HepG2 (cell line): Measurements from ENCODE around the gene FURIN. TPM values are rescaled to one million over a fixed set of nuclear protein-coding genes. Genes with fewer than 3 reads are reported as not detected.

Experiments
- ATAC-seq: fragments of 200-7000 bp; cut with Tn5 transposase; 3 replicates; pipeline ENCODE4 v1.9.1; 2020; ENCODE audit warnings: mild to moderate bottlenecking, moderate library complexity
- BruUV-seq: library from RNA; stranded (reverse); fragments of 400-500 nt; replicated peaks from 2 replicates; lab custom pipeline; 2021; lab: Mats Ljungman, UMichigan
- CTCF ChIA-PET: fragments of 300-600 bp; formaldehyde crosslinking; extraction: SDS; loops from one replicate; lab custom pipeline; 2021; ENCODE audit warnings: low total read pairs, inconsistent platforms, low intra/inter-chr PET ratio; lab: Yijun Ruan, JAX
- POLR2A ChIA-PET: fragments of 350-600 bp; sonication (Branson Sonifier 250); formaldehyde crosslinking; loops from one replicate; lab custom pipeline; 2020; ENCODE audit warnings: antibody characterized with exemption, inconsistent platforms; lab: Yijun Ruan, JAX
- DNase-seq: peaks from one replicate; pipeline ENCODE4 v3.0.0-alpha.2; 2015; ENCODE audit warnings: low spot score
- FAIRE-seq: peaks from 3 replicates; lab custom pipeline; 2011; peaks lifted over from hg19 to GRCh38; lab: Jason Lieb, UNC
- H2AFZ ChIP-seq: one replicate; pipeline ENCODE4 v1.6.1; 2011; ENCODE audit warnings: low read length, inconsistent platforms
- H3K27ac ChIP-seq: fragments of 300-600 bp; 3 replicates; pipeline ENCODE4 v1.8.0; 2011; ENCODE audit warnings: mixed run types, mild to moderate bottlenecking, mixed read lengths, low read length, inconsistent platforms; ENCODE audit not compliant: insufficient read depth; ENCODE audit errors: extremely low read length
- H3K27me3 ChIP-seq, 2 experiments: fragments of 200-600 bp in 1 of 2; 2 replicates in 1 of 2; 3 replicates in 1 of 2; pipeline versions ENCODE4 v1.6.0 to v1.8.0; 2011; ENCODE audit warnings: low read length in 2 of 2, mild to moderate bottlenecking in 2 of 2, moderate library complexity in 2 of 2, inconsistent platforms in 1 of 2; ENCODE audit not compliant: insufficient read depth in 2 of 2, control insufficient read depth in 1 of 2
- H3K36me3 ChIP-seq, 2 experiments: fragments of 200-600 bp in 1 of 2; replicated peaks in 1 of 2; 2 replicates in 1 of 2; 3 replicates in 1 of 2; pipeline versions ENCODE4 v1.5.1 to v1.8.0; 2011; ENCODE audit warnings: low read length in 2 of 2, inconsistent platforms in 1 of 2; ENCODE audit not compliant: insufficient read depth in 2 of 2, control insufficient read depth in 1 of 2
- H3K4me1 ChIP-seq: 2 replicates; pipeline ENCODE4 v1.5.1; 2012; ENCODE audit warnings: low read length, inconsistent platforms; ENCODE audit not compliant: insufficient read depth
- H3K4me2 ChIP-seq: 2 replicates; pipeline ENCODE4 v1.6.0; 2011; ENCODE audit warnings: low read depth, low read length, inconsistent platforms
- H3K4me3 ChIP-seq, 3 experiments: fragments of 200-600 bp in 1 of 3; sonication (generic), shearing (Covaris generic) in 1 of 3; replicated peaks in 1 of 3; 2 replicates each; pipeline ENCODE4 v1.5.1; 2011 to 2016; ENCODE audit warnings: low read length in 3 of 3, inconsistent platforms in 2 of 3, low read depth in 2 of 3, mild to moderate bottlenecking in 2 of 3, control low read depth in 1 of 3, mixed read lengths in 1 of 3; ENCODE audit not compliant: insufficient read depth in 1 of 3
- H3K79me2 ChIP-seq: one replicate; pipeline ENCODE4 v1.6.1; 2011; ENCODE audit warnings: low read length, inconsistent platforms; ENCODE audit not compliant: insufficient read depth
- H3K9ac ChIP-seq: 2 replicates; pipeline ENCODE4 v1.6.0; 2011; ENCODE audit warnings: mild to moderate bottlenecking, low read depth, low read length, inconsistent platforms; ENCODE audit not compliant: insufficient read depth
- H3K9me3 ChIP-seq: 2 replicates; pipeline ENCODE4 v1.5.1; 2012; ENCODE audit warnings: mild to moderate bottlenecking, low read length
- H4K20me1 ChIP-seq: 2 replicates; pipeline ENCODE4 v1.6.0; 2011; ENCODE audit warnings: inconsistent platforms, mild to moderate bottlenecking, low read length, moderate library complexity; ENCODE audit not compliant: insufficient read depth
- CEBPG ChIP-seq: IDR thresholded peaks from 2 replicates; pipeline ENCODE4 v1.6.1; 2016
- ELF3 ChIP-seq: IDR thresholded peaks from 2 replicates; pipeline ENCODE4 v1.6.1; 2016; ENCODE audit warnings: missing genetic modification reagents, missing compliant biosample characterization
- ETV5 ChIP-seq: IDR thresholded peaks from 2 replicates; pipeline ENCODE4 v1.6.1; 2018; ENCODE audit warnings: missing biosample characterization, missing genetic modification reagents, inconsistent platforms, borderline replicate concordance
- KLF6 ChIP-seq: IDR thresholded peaks from 2 replicates; pipeline ENCODE4 v1.8.0; 2016; ENCODE audit warnings: missing biosample characterization, missing genetic modification reagents
- RFX5 ChIP-seq: IDR thresholded peaks from 2 replicates; pipeline ENCODE4 v1.6.1; 2011; ENCODE audit warnings: low read depth, low read length, improper control_type of control experiment
- TGIF2 ChIP-seq: IDR thresholded peaks from 2 replicates; pipeline ENCODE4 v1.6.1; 2016; ENCODE audit warnings: control low read depth, missing compliant biosample characterization
- ZBTB21 ChIP-seq: sonication (generic); formaldehyde crosslinking; IDR thresholded peaks from 2 replicates; pipeline ENCODE4 v1.4.0; 2020; ENCODE audit warnings: missing genetic modification reagents
- ZNF382 ChIP-seq: sonication (generic); formaldehyde crosslinking; IDR thresholded peaks from 2 replicates; pipeline ENCODE4 v1.5.0; 2020; ENCODE audit warnings: missing genetic modification reagents, mild to moderate bottlenecking, borderline replicate concordance
- ZNF607 ChIP-seq: sonication (generic); formaldehyde crosslinking; IDR thresholded peaks from 2 replicates; pipeline ENCODE4 v1.5.1; 2020; ENCODE audit warnings: missing genetic modification reagents, mild to moderate bottlenecking, borderline replicate concordance
- ZNF704 ChIP-seq: sonication (generic); formaldehyde crosslinking; IDR thresholded peaks from 2 replicates; pipeline ENCODE4 v1.8.1; 2023; ENCODE audit warnings: mild to moderate bottlenecking, inconsistent platforms, moderate library complexity, missing genetic modification reagents, borderline replicate concordance
- WGBS: methylation state at CpG from one replicate; pipeline ENCODE4 v1.1.6; 2017; ENCODE audit warnings: low lambda C conversion rate; 5-methylcytosine and 5-hydroxymethylcytosine counted together
- in situ Hi-C: cut with HindIII; loops from 2 replicates; pipeline ENCODE4 v1.10.0; 2017; ENCODE audit warnings: low pct_unique_long_range_greater_than_20kb; ENCODE audit not compliant: extremely low pct_ligation_motif_present
- intact Hi-C: fragments of 100-400 bp; cut with micrococcal nuclease; formaldehyde crosslinking; loops from one replicate; pipeline ENCODE4 v1.10.0; 2022; ENCODE audit not compliant: unreplicated experiment
- polyA plus RNA-seq, 8 experiments: library from polyadenylated mRNA; depleted of rRNA in 3 of 8; stranded (reverse) in 7 of 8; unstranded in 1 of 8; fragments of >200 nt; fragmentation: Illumina TruSeq in 4 of 8; extraction: Trizol in 4 of 8; gene quantifications; 2 replicates each; pipeline versions ENCODE4 v1.2.1 to v1.2.3, GENCODE V29; 2011 to 2016; ENCODE audit warnings: low read depth in 4 of 8, missing spikeins in 1 of 8, mixed read lengths in 1 of 8; ENCODE audit not compliant: insufficient read depth in 1 of 8
- total RNA-seq, 5 experiments: library from RNA; depleted of rRNA; stranded (reverse); fragments of >200 nt; fragmentation: Illumina TruSeq; extraction: Trizol; gene quantifications; 2 replicates each; pipeline ENCODE4 v1.2.3, GENCODE V29; 2016; ENCODE audit warnings: low read depth in 1 of 5
- TF ChIP-seq, protein P1 (sequence below): sonication (generic); formaldehyde crosslinking; IDR thresholded peaks from 2 replicates; pipeline ENCODE4 v1.5.0; 2020; ENCODE audit warnings: mild to moderate bottlenecking, missing genetic modification reagents
- TF ChIP-seq, protein P2 (sequence below): sonication (generic); formaldehyde crosslinking; IDR thresholded peaks from 2 replicates; pipeline ENCODE4 v1.5.0; 2020; ENCODE audit warnings: missing genetic modification reagents
- TF ChIP-seq, protein P3 (sequence below), 2 experiments: fragments of 450-650 bp in 1 of 2; sonication (generic) in 1 of 2; formaldehyde crosslinking; IDR thresholded peaks; 2 replicates each; pipeline versions ENCODE4 v1.5.0 to v1.8.0; 2020 to 2022; ENCODE audit warnings: mild to moderate bottlenecking in 1 of 2, missing genetic modification reagents in 1 of 2

Gene FURIN
- total and polyA plus RNA-seq, 2 of the 13 experiments (the other 11 are each of a cell fraction or from before 2014, with no cell fraction given) = 15.2 to 17.4 TPM

- TF ChIP-seq, protein P1, sequence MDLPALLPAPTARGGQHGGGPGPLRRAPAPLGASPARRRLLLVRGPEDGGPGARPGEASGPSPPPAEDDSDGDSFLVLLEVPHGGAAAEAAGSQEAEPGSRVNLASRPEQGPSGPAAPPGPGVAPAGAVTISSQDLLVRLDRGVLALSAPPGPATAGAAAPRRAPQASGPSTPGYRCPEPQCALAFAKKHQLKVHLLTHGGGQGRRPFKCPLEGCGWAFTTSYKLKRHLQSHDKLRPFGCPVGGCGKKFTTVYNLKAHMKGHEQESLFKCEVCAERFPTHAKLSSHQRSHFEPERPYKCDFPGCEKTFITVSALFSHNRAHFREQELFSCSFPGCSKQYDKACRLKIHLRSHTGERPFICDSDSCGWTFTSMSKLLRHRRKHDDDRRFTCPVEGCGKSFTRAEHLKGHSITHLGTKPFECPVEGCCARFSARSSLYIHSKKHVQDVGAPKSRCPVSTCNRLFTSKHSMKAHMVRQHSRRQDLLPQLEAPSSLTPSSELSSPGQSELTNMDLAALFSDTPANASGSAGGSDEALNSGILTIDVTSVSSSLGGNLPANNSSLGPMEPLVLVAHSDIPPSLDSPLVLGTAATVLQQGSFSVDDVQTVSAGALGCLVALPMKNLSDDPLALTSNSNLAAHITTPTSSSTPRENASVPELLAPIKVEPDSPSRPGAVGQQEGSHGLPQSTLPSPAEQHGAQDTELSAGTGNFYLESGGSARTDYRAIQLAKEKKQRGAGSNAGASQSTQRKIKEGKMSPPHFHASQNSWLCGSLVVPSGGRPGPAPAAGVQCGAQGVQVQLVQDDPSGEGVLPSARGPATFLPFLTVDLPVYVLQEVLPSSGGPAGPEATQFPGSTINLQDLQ (CRISPR knock-in tag) = 0 out of 2 replicates have a peak, but pooled peaks have one; percentile 8
- no peak for TF ChIP-seq ZNF382 (CRISPR knock-in tag)
- no peak for TF ChIP-seq ZNF704
- 0 out of 2 replicates have a peak, but pooled peaks have one; percentile 38 for TF ChIP-seq TGIF2 (CRISPR knock-in tag)
- TF ChIP-seq ZBTB21 (CRISPR knock-in tag) = no peak
- 0 out of 2 replicates have a peak, but pooled peaks have one; percentile 4 for TF ChIP-seq ELF3 (CRISPR knock-in tag)
- TF ChIP-seq CEBPG (CRISPR knock-in tag) = peak; percentile 61
- TF ChIP-seq RFX5 = no peak
- TF ChIP-seq, protein P2, sequence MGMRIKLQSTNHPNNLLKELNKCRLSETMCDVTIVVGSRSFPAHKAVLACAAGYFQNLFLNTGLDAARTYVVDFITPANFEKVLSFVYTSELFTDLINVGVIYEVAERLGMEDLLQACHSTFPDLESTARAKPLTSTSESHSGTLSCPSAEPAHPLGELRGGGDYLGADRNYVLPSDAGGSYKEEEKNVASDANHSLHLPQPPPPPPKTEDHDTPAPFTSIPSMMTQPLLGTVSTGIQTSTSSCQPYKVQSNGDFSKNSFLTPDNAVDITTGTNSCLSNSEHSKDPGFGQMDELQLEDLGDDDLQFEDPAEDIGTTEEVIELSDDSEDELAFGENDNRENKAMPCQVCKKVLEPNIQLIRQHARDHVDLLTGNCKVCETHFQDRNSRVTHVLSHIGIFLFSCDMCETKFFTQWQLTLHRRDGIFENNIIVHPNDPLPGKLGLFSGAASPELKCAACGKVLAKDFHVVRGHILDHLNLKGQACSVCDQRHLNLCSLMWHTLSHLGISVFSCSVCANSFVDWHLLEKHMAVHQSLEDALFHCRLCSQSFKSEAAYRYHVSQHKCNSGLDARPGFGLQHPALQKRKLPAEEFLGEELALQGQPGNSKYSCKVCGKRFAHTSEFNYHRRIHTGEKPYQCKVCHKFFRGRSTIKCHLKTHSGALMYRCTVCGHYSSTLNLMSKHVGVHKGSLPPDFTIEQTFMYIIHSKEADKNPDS (CRISPR knock-in tag) = no peak
- peak; percentile 57; the same call in 1 of the 2 replicates for TF ChIP-seq ZNF607 (CRISPR knock-in tag)
- 0 out of 2 replicates have a peak, but pooled peaks have one; percentile 8 for TF ChIP-seq ETV5
- TF ChIP-seq KLF6 (CRISPR knock-in tag) = 0 out of 2 replicates have a peak, but pooled peaks have one; percentile 2
- TF ChIP-seq, protein P3, sequence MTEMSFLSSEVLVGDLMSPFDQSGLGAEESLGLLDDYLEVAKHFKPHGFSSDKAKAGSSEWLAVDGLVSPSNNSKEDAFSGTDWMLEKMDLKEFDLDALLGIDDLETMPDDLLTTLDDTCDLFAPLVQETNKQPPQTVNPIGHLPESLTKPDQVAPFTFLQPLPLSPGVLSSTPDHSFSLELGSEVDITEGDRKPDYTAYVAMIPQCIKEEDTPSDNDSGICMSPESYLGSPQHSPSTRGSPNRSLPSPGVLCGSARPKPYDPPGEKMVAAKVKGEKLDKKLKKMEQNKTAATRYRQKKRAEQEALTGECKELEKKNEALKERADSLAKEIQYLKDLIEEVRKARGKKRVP (CRISPR knock-in tag; IDR thresholded peaks at IDR 0.05) = peak in 1 of 2 experiments; percentile 74; a peak in 2 of 4 replicates
- Histone ChIP-seq H3K36me3 (no peaks in the 10 kb centered on the region), H2AFZ (no peak overlapping the region), H3K79me2 (peaks cover 6% of the 10 kb centered on the region), H3K27me3 (no peaks in the 10 kb centered on the region; a peak in 2 of 5 replicates), H3K4me3 (peak overlapping the region; percentile 87 to 95 (median 91)), H3K27ac (peak overlapping the region; percentile 96), H3K4me2 (peak overlapping the region; percentile 89), H3K9me3 (no peaks in the 10 kb centered on the region), H3K4me1 (peaks cover 51% of the 10 kb centered on the region), H3K9ac (peak overlapping the region; percentile 88), H4K20me1 (no peaks in the 10 kb centered on the region)
- FAIRE-seq = no peak
- BruUV-seq = TSS peak; percentile 18
- CTCF ChIA-PET = interaction anchor here (1.2 to 1.4 kb wide), 2 partner anchors 29 to 102 kb away, joined by 3 to 4 read pairs; no protein-coding TSS in a partner anchor
- intact Hi-C loops (loop anchor here (5.0 to 10.0 kb wide), 4 partner anchors 44 to 121 kb away; partner anchors contain the start of gene PRC1), in situ Hi-C loops (loop anchor here (25.0 kb wide), 1 partner anchor 331 kb away; no protein-coding TSS in a partner anchor)
- WGBS = 60% methylated on average over 14 of the region's 15 CpGs
- DNase-seq = no peak
- POLR2A ChIA-PET = interaction anchor here (0.6 to 4.5 kb wide), 17 partner anchors 9 to 739 kb away, joined by 3 to 45 read pairs (median 5); partner anchors contain the start of genes BLM, MAN2A2, PRC1 and RCCD1
- ATAC-seq = no peak
Observed at GRCh38 chr15:90930861-90931574, 62.6 kb downstream of the FURIN start.
